Gastrocnemius medialis (tissue), 4 donors: ENCODE data around the gene ARTN.

Experiments
- POLR2A ChIP-seq, 2 donors: fragments of 450-650 bp; IDR thresholded peaks; one replicate each; pipeline ENCODE4 v1.6.1; 2017; ENCODE audit warnings: antibody characterized with exemption in 2 of 2, mild to moderate bottlenecking in 2 of 2, moderate library complexity in 2 of 2
- TF ChIP-seq, protein P1 (sequence below), 5 experiments: fragments of 450-650 bp in 3 of 5; fragments of 200-600 bp in 2 of 5; sonication (generic) in 2 of 5; IDR thresholded peaks in 4 of 5; conservative IDR thresholded peaks in 1 of 5; 1 replicate in 4 of 5; 2 replicates in 1 of 5; pipeline ENCODE4 v1.5.1; 2016 to 2019; ENCODE audit warnings: antibody characterized with exemption in 5 of 5, mild to moderate bottlenecking in 3 of 5, moderate library complexity in 3 of 5

DNA sequence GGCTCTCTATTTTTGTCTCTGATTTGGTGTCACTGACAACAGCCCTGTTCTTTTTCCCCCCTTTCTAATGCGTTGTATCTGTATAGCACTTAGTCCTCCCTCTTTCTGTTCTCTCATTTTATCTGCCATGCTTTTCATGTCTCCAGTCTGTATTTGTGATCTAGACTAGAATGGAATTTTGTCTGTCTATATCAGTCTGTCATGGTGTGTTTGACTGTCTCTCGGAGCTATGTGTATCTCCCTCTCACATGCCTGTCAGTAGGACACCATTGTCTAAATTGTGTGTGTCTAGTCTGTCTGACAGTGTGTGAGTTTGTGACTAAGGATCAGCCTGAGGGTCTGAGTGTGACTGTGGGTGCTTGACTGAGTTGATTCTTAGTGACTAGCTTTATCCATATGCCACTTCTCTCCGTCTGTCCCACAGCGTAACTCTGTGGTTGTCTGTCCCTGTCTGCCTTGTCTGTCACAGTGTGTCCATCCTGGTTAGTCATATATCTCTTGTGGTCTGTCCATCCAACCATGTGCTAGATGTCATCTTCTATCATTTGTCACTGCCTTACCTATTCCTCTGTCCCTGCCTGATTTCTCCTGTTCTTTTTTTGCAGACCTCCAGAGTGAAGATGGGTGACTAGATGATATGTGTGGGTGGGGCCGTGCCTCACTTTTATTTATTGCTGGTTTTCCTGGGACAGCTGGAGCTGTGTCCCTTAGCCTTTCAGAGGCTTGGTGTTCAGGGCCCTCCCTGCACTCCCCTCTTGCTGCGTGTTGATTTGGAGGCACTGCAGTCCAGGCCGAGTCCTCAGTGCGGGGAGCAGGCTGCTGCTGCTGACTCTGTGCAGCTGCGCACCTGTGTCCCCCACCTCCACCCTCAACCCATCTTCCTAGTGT, 44.0 kb downstream of the ARTN start:
- TF ChIP-seq, protein P1, sequence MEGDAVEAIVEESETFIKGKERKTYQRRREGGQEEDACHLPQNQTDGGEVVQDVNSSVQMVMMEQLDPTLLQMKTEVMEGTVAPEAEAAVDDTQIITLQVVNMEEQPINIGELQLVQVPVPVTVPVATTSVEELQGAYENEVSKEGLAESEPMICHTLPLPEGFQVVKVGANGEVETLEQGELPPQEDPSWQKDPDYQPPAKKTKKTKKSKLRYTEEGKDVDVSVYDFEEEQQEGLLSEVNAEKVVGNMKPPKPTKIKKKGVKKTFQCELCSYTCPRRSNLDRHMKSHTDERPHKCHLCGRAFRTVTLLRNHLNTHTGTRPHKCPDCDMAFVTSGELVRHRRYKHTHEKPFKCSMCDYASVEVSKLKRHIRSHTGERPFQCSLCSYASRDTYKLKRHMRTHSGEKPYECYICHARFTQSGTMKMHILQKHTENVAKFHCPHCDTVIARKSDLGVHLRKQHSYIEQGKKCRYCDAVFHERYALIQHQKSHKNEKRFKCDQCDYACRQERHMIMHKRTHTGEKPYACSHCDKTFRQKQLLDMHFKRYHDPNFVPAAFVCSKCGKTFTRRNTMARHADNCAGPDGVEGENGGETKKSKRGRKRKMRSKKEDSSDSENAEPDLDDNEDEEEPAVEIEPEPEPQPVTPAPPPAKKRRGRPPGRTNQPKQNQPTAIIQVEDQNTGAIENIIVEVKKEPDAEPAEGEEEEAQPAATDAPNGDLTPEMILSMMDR (IDR thresholded peaks at IDR 0.05 in 4 of 5, conservative IDR thresholded peaks at IDR 0.05 in 1 of 5), result no peak
- TF ChIP-seq POLR2A (IDR thresholded peaks at IDR 0.05), result no peak
